HEK293 (cell line): Measurements from ENCODE around the gene RGMA.

Experiments used
- YY1 ChIP-seq: fragments of 450-650 bp; formaldehyde crosslinking; IDR thresholded peaks from 2 replicates; pipeline ENCODE4 v1.5.1; 2018; ENCODE audit warnings: missing biosample characterization, missing genetic modification characterization
- YY2 ChIP-seq: fragments of 450-650 bp; formaldehyde crosslinking; IDR thresholded peaks from 2 replicates; pipeline ENCODE4 v1.5.1; 2016; ENCODE audit warnings: missing biosample characterization, missing genetic modification characterization
- ZBTB49 ChIP-seq: fragments of 450-650 bp; formaldehyde crosslinking; IDR thresholded peaks from 2 replicates; pipeline ENCODE4 v1.5.1; 2016; ENCODE audit warnings: missing biosample characterization, missing genetic modification characterization, low read depth
- ZBTB7A ChIP-seq: fragments of 450-650 bp; formaldehyde crosslinking; IDR thresholded peaks from 2 replicates; pipeline ENCODE4 v1.5.1; 2016; ENCODE audit warnings: low read depth, missing biosample characterization, missing genetic modification characterization
- ZSCAN18 ChIP-seq: fragments of 450-650 bp; formaldehyde crosslinking; IDR thresholded peaks from 2 replicates; pipeline ENCODE4 v1.5.1; 2016; ENCODE audit warnings: missing biosample characterization, missing genetic modification characterization
- TF ChIP-seq, protein P1 (sequence below): fragments of 450-650 bp; formaldehyde crosslinking; IDR thresholded peaks from 2 replicates; pipeline ENCODE4 v1.5.1; 2016; ENCODE audit warnings: missing biosample characterization, missing genetic modification characterization

GRCh38 chr15:93028111-93028631, 60.8 kb downstream of the RGMA start:
- TF ChIP-seq, protein P1, sequence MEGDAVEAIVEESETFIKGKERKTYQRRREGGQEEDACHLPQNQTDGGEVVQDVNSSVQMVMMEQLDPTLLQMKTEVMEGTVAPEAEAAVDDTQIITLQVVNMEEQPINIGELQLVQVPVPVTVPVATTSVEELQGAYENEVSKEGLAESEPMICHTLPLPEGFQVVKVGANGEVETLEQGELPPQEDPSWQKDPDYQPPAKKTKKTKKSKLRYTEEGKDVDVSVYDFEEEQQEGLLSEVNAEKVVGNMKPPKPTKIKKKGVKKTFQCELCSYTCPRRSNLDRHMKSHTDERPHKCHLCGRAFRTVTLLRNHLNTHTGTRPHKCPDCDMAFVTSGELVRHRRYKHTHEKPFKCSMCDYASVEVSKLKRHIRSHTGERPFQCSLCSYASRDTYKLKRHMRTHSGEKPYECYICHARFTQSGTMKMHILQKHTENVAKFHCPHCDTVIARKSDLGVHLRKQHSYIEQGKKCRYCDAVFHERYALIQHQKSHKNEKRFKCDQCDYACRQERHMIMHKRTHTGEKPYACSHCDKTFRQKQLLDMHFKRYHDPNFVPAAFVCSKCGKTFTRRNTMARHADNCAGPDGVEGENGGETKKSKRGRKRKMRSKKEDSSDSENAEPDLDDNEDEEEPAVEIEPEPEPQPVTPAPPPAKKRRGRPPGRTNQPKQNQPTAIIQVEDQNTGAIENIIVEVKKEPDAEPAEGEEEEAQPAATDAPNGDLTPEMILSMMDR (tag by site-specific recombination): no peak
- TF ChIP-seq YY2 (tag by site-specific recombination): no peak
- no peak for TF ChIP-seq ZBTB49 (tag by site-specific recombination)
- no peak for TF ChIP-seq ZBTB7A (tag by site-specific recombination)
- no peak for TF ChIP-seq ZSCAN18 (tag by site-specific recombination)
- no peak for TF ChIP-seq YY1
